ENCODE data around the gene DCUN1D4. TPM values are rescaled to one million over a fixed set of nuclear protein-coding genes. Genes with fewer than 3 reads are reported as not detected.

DCUN1D4 gene
- total RNA-seq, 1 donor from 2014 or later, result 86.9 TPM

DNA sequence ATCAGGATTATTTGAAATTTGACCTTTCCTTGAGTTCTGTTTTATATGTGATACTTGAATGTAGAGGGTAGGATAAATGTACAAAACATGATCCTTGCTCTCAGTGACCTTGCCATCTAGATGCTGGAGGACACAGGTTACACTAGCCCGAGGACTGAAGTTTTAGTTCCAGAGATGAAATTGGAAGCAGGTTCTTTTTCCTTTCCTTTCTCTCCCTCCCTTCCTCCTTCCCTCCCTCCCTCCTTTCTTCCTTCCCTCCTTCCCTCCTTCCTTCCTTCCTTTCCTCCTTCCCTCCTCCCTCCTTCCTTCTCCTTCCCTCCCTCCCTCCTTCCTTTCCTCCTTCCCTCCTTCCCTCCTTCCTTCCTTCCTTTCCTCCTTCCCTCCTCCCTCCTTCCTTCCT, 122.9 kb downstream of the DCUN1D4 start:
- DNase-seq, result no peak
- TF ChIP-seq, protein P1, sequence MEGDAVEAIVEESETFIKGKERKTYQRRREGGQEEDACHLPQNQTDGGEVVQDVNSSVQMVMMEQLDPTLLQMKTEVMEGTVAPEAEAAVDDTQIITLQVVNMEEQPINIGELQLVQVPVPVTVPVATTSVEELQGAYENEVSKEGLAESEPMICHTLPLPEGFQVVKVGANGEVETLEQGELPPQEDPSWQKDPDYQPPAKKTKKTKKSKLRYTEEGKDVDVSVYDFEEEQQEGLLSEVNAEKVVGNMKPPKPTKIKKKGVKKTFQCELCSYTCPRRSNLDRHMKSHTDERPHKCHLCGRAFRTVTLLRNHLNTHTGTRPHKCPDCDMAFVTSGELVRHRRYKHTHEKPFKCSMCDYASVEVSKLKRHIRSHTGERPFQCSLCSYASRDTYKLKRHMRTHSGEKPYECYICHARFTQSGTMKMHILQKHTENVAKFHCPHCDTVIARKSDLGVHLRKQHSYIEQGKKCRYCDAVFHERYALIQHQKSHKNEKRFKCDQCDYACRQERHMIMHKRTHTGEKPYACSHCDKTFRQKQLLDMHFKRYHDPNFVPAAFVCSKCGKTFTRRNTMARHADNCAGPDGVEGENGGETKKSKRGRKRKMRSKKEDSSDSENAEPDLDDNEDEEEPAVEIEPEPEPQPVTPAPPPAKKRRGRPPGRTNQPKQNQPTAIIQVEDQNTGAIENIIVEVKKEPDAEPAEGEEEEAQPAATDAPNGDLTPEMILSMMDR (IDR thresholded peaks at IDR 0.05; ENCODE audit: partially characterized antibody, unreplicated experiment), result no peak
- Mint-ChIP-seq H3K4me1 (ENCODE audit: low read depth, unreplicated experiment) (no peaks in the 10 kb centered on the region), H3K9me3 (ENCODE audit: unreplicated experiment) (no peaks in the 10 kb centered on the region), H3K27me3 (ENCODE audit: unreplicated experiment) (peaks cover 2% of the 10 kb centered on the region), H3K27ac (ENCODE audit: unreplicated experiment) (no peak overlapping the region), H3K4me3 (ENCODE audit: unreplicated experiment) (no peak overlapping the region), H3K36me3 (ENCODE audit: unreplicated experiment) (no peaks in the 10 kb centered on the region)

Other genes with a start within 250 kb of the DCUN1D4 start
- 1.5 TPM for gene LRRC66, start 177.2 kb downstream of the DCUN1D4 start, total RNA-seq (ENCODE audit: unreplicated experiment)
- gene SGCB, start 195.1 kb downstream of the DCUN1D4 start, total RNA-seq (ENCODE audit: unreplicated experiment), result 169 TPM
- 3.9 TPM for gene SPATA18, start 208.2 kb downstream of the DCUN1D4 start, total RNA-seq (ENCODE audit: unreplicated experiment)

Data from glutamatergic neuron (in vitro differentiated cells).